ENCODE measurements around the gene TTLL9. TPM values are rescaled to one million over a fixed set of nuclear protein-coding genes. Genes with fewer than 3 reads are reported as not detected.

Gene TTLL9
- polyA plus RNA-seq, 1 experiment: 0.11 TPM

DNA sequence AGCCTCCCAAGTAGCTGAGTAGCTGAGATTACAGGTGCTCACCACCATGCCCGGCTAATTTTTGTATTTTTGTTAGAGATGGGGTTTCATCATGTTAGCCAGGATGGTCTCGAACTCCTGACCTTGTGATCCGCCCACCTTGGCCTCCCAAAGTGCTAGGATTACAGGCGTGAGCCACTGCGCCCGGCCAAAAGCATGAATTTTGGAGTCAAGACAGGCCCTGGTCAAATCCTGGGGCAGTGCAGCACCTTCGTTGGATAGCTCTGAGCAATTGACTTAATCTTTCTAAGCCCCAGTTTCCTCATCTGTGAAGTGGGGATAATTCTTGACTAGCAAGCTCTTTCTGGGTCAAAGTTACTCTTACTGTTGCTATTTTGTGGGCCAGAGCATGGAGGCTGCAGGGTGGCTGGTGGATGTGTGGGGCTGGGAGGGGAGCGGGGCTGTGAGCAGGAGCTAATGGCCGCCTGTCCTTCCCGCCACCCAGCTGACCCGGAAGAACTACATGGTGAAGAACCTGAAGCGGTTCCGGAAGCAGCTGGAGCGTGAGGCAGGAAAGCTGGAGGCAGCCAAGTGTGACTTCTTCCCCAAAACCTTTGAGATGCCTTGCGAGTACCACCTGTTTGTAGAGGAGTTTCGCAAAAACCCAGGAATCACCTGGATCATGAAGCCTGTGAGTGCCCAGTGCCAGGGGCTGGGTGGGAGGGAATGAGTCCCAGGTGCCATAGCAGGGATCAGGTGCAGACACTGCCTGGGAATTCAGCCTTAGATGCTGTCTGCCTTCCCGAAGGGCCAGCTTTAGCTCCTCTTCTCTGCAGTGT lies 39.0 kb downstream of the TTLL9 start:
- H3K27me3 ChIP-seq (ENCODE audit: control insufficient read depth, insufficient read depth, low read length): peaks cover 6% of the 10 kb centered on the region
- POLR2A ChIA-PET: no interaction called here
- TF ChIP-seq CTCF (IDR thresholded peaks at IDR 0.05; ENCODE audit: insufficient read depth, low read depth, low read length): no peak
- no peak for DNase-seq (ENCODE audit: low read depth)
- no peak overlapping the region for H3K4me3 ChIP-seq (ENCODE audit: low read depth, low read length)
- H3K36me3 ChIP-seq (ENCODE audit: control insufficient read depth, insufficient read depth, low read length): no peaks in the 10 kb centered on the region
- CTCF ChIA-PET: no interaction called here

- DNase-seq (ENCODE audit: low read depth): no peak
- CTCF ChIA-PET: no interaction called here
- no peak for TF ChIP-seq CTCF (IDR thresholded peaks at IDR 0.05; ENCODE audit: insufficient read depth, low read depth, low read length)
- Histone ChIP-seq H3K27me3 (ENCODE audit: control insufficient read depth, insufficient read depth, low read length) (peaks cover 6% of the 10 kb centered on the region), H3K4me3 (ENCODE audit: low read depth, low read length) (no peak overlapping the region), H3K36me3 (ENCODE audit: control insufficient read depth, insufficient read depth, low read length) (no peaks in the 10 kb centered on the region)
- POLR2A ChIA-PET: no interaction called here
Measured at GRCh38 chr20:31910071-31910803, 39.8 kb downstream of the TTLL9 start.

DNA sequence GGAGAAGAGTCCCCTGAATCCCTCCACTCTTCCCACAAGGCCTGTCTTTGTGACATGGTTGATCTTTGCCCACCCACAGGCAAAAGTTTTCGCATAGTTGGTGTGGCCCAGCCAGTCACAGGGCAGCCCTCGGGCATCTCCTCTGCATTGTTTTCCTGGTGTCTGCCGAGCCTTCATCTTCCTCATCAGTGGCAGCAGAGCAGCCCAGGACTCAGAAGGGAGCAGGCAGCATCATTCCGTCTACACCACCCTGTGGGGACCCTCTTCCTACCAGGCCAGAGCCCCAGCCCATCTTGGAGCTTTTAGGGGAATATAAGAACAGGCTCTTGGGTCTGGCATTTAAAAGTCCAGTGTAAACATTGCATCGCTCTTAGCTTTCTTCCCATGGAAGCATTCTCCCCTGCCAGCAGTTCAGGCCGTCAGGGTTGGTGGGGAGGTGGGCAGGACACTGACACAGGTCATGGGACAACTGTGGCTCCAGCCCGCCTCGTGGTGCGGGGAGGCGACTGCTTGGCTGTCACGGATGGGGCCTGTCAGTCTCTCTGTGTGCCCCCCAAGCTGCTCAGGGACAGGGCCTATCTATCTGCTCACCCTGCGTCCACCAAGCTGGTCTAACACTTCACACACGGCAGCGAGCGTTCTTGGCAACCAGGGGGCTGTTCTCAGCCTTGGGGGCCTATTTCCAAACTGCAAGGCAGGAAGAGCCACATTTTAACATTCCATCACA lies 43.2 kb downstream of the TTLL9 start:
- Histone ChIP-seq H3K36me3 (ENCODE audit: control insufficient read depth, insufficient read depth, low read length) (no peaks in the 10 kb centered on the region), H3K27me3 (ENCODE audit: control insufficient read depth, insufficient read depth, low read length) (peaks cover 9% of the 10 kb centered on the region), H3K4me3 (ENCODE audit: low read depth, low read length) (no peak overlapping the region)
- no peak for DNase-seq (ENCODE audit: low read depth)
- POLR2A ChIA-PET: no interaction called here
- CTCF ChIA-PET: interaction anchor here (1.8 to 1.9 kb wide), 2 partner anchors 10 to 38 kb away, joined by 5 to 6 read pairs; partner anchors contain the start of gene PDRG1
- TF ChIP-seq CTCF (IDR thresholded peaks at IDR 0.05; ENCODE audit: insufficient read depth, low read depth, low read length): no peak

DNA sequence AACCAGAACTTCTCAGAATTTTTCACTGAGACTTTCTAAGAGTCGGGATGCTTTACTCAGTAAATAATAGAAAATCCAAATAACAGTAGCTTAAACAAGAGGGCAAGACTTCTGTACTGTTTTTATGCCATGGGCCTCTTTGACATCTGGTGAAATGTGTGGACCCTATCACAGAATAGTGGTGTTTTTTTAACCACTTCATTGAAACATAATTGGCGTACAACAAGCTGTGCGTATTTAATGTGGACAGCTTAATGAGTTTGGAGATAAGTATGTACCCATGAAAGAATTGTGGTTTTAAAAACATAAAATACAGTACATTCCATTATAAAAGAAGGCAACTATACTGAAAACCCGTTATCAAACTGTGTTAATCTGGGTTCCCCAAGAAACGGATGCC lies 43.7 kb downstream of the TTLL9 start:
- no peak overlapping the region for H3K4me3 ChIP-seq (ENCODE audit: low read depth, low read length)
- ChIA-PET CTCF (interaction anchor here (1.8 to 1.9 kb wide), 2 partner anchors 9 to 38 kb away, joined by 5 to 6 read pairs; partner anchors contain the start of gene PDRG1), POLR2A (no interaction called here)
- no peaks in the 10 kb centered on the region for H3K36me3 ChIP-seq (ENCODE audit: control insufficient read depth, insufficient read depth, low read length)
- no peak for TF ChIP-seq CTCF (IDR thresholded peaks at IDR 0.05; ENCODE audit: insufficient read depth, low read depth, low read length)
- no peak for DNase-seq (ENCODE audit: low read depth)
- peaks cover 9% of the 10 kb centered on the region for H3K27me3 ChIP-seq (ENCODE audit: control insufficient read depth, insufficient read depth, low read length)

Data from BJ (cell line).